Osteocyte (in vitro differentiated cells): ENCODE results near the gene AKAP13. TPM values are rescaled to one million over a fixed set of nuclear protein-coding genes. Genes with fewer than 3 reads are reported as not detected.

Source experiments
- DNase-seq: peaks from one replicate; pipeline ENCODE4 v3.0.0; 2021; ENCODE audit warnings: mixed read lengths; ENCODE audit not compliant: unreplicated experiment; ENCODE audit errors: extremely low spot score
- H3K27ac Mint-ChIP-seq: one replicate; pipeline ENCODE4 v1.8.0; 2021; ENCODE audit warnings: mild to moderate bottlenecking, mixed read lengths; ENCODE audit not compliant: unreplicated experiment
- H3K27me3 Mint-ChIP-seq: one replicate; pipeline ENCODE4 v1.8.0; 2021; ENCODE audit warnings: mixed read lengths; ENCODE audit not compliant: unreplicated experiment
- H3K36me3 Mint-ChIP-seq: one replicate; pipeline ENCODE4 v1.8.0; 2021; ENCODE audit warnings: mixed read lengths; ENCODE audit not compliant: unreplicated experiment
- H3K4me1 Mint-ChIP-seq: one replicate; pipeline ENCODE4 v1.8.0; 2021; ENCODE audit warnings: mixed read lengths; ENCODE audit not compliant: unreplicated experiment
- H3K4me3 Mint-ChIP-seq: one replicate; pipeline ENCODE4 v1.8.0; 2021; ENCODE audit warnings: mild to moderate bottlenecking, moderate library complexity, mixed read lengths; ENCODE audit not compliant: unreplicated experiment
- H3K9me3 Mint-ChIP-seq: one replicate; pipeline ENCODE4 v1.8.0; 2021; ENCODE audit warnings: mixed read lengths; ENCODE audit not compliant: unreplicated experiment
- total RNA-seq: library from RNA; stranded (reverse); gene quantifications from 2 replicates; pipeline ENCODE4 v1.2.1, GENCODE V29; 2021
- TF ChIP-seq, protein P1 (sequence below): fragments of 200-600 bp; sonication (generic); IDR thresholded peaks from 2 replicates; pipeline ENCODE4 v1.5.0; 2021; ENCODE audit warnings: antibody characterized with exemption, mild to moderate bottlenecking, moderate library complexity

Gene AKAP13
- total RNA-seq, 1 donor from 2014 or later: 146 TPM

DNA sequence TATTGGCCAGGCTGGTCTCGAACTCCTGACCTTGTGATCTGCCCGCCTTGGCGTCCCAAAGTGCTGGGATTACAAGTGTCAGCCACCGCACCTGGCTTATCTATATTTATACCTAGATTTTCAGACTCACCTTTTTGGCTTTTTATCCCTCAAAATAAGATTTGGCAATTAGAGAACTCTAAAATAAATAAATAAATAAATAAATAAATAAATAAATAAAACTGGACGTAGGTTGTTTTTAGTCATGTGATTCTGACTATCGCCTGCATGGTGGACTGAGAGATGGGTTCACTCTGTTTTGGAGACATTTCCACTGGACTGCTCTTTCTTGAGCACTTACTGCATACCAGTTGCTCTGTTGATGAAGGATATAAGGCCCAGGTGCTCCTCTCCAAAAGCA is 46.2 kb upstream of the AKAP13 start:
- Mint-ChIP-seq H3K27me3 (no peaks in the 10 kb centered on the region), H3K27ac (peak overlapping the region; percentile 98), H3K4me3 (no peak overlapping the region), H3K4me1 (peaks cover 72% of the 10 kb centered on the region), H3K36me3 (no peaks in the 10 kb centered on the region), H3K9me3 (peaks cover 4% of the 10 kb centered on the region)
- DNase-seq: no peak
- TF ChIP-seq, protein P1, sequence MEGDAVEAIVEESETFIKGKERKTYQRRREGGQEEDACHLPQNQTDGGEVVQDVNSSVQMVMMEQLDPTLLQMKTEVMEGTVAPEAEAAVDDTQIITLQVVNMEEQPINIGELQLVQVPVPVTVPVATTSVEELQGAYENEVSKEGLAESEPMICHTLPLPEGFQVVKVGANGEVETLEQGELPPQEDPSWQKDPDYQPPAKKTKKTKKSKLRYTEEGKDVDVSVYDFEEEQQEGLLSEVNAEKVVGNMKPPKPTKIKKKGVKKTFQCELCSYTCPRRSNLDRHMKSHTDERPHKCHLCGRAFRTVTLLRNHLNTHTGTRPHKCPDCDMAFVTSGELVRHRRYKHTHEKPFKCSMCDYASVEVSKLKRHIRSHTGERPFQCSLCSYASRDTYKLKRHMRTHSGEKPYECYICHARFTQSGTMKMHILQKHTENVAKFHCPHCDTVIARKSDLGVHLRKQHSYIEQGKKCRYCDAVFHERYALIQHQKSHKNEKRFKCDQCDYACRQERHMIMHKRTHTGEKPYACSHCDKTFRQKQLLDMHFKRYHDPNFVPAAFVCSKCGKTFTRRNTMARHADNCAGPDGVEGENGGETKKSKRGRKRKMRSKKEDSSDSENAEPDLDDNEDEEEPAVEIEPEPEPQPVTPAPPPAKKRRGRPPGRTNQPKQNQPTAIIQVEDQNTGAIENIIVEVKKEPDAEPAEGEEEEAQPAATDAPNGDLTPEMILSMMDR: no peak

DNA sequence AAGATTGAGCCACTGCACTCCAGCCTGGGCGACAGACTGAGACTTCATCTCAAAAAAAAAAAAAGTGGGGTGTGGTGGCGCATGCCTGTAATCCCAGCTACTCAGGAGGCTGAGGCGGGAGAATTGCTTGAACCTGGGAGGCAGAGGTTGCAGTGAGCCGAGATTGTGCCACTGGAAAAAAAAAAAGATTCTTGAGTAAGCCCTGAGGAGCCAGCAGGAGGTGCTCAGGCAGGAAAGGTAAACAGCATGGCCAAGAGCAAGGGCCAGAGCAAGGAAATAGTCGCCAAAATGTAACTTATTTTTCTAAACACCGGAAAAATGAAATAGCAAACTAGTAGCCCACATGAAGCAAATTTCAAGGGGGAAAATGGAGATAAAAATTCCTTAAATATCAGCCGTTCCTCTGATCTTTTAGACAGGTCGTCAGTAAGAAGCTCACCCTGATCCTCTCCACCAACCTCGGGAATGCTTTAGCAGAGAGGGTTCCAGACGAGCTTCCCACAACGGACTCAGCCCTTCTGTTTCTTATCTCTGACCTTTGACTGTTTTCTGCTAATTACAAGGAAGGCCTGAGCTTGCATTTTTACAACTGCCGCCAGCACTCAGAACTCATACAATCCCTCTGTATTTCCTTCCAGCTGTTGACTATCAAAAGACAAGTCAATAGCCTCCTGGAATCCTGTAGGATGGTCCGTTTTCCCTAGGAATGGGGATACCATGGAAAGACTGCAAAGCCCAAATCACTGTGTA is 45.0 kb upstream of the AKAP13 start:
- Mint-ChIP-seq H3K36me3 (no peaks in the 10 kb centered on the region), H3K27ac (no peak overlapping the region), H3K4me1 (peaks cover 63% of the 10 kb centered on the region), H3K27me3 (no peaks in the 10 kb centered on the region), H3K9me3 (peaks cover 4% of the 10 kb centered on the region), H3K4me3 (no peak overlapping the region)
- TF ChIP-seq, protein P1: no peak
- no peak for DNase-seq

DNA sequence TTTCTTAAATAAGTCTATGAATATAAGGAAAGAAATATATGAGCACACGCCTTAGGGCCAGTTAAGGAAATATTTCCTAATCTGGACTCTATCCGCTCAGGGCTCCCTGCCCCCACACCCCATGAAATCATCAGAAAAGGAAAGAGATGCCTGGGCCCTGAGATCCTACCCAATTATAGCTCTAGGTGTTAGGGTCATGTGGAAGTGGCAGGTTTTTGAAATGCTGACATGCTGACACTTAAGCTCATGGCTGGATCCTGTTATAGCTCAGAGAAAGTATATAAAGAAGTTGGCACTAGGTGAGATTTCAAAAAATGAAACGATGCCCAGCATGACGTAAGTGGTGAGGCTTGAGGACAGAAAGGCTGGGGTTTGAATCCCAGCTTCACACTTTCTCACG is 43.5 kb upstream of the AKAP13 start:
- Mint-ChIP-seq H3K9me3 (peaks cover 4% of the 10 kb centered on the region), H3K27ac (peak overlapping the region; percentile 38), H3K4me1 (peaks cover 57% of the 10 kb centered on the region), H3K27me3 (no peaks in the 10 kb centered on the region), H3K4me3 (no peak overlapping the region), H3K36me3 (no peaks in the 10 kb centered on the region)
- no peak for DNase-seq
- TF ChIP-seq, protein P1: no peak

DNA sequence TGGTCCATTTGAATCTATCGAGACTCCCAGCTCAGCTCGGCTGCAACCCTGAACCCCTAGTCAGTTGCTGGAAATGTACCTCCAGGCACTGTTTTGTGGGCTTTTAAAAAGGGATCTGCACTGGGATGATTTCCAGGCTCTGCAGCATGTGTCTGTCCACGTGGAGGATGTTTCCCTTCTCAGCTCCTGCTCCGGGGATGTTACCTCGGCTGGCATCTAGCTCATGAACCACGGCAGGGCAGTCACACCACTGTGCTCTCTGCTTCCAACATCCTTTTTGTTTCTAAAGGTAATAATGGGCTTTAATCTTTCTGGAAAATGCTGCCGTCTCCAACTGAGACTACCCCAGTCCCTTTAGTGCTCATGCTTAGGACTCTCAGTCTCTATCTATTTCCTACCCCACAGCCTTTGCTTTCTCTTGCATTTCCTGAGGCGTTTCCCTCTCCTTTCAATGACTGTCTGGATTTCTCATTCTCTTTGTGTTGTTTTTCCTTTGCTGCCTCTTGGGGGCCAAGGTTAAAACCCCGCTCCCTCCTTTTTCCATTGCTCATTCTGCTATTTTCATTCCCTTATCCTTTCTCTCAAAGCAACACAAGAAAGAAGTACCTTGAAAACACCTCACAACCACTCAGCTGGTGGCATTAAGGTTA is 42.9 kb upstream of the AKAP13 start:
- Mint-ChIP-seq H3K9me3 (peaks cover 4% of the 10 kb centered on the region), H3K4me3 (peak overlapping the region; percentile 23), H3K27me3 (no peaks in the 10 kb centered on the region), H3K4me1 (peaks cover 50% of the 10 kb centered on the region), H3K36me3 (no peaks in the 10 kb centered on the region), H3K27ac (peak overlapping the region; percentile 77)
- DNase-seq: no peak
- TF ChIP-seq, protein P1: no peak

DNA sequence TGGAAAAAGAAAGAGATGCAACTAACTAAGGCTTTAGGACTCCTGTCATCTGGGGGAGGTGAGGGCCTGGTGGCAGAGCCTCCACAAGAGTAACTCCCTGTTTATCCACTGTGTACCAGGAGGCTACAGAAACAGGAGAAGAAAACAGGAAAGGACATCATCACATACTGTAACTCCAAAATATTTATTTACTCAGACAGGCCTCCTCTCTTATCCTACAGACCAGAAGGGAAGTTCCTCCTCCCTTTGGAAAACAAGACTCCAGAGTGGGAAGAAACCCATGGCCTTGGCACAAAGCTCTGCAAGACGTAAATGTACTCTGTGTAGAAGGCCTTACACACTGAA is 40.1 kb upstream of the AKAP13 start:
- no peaks in the 10 kb centered on the region for H3K27me3 Mint-ChIP-seq
- H3K4me3 Mint-ChIP-seq: no peak overlapping the region
- TF ChIP-seq, protein P1: no peak
- peaks cover 47% of the 10 kb centered on the region for H3K4me1 Mint-ChIP-seq
- no peak for DNase-seq
- no peaks in the 10 kb centered on the region for H3K36me3 Mint-ChIP-seq
- H3K27ac Mint-ChIP-seq: peak overlapping the region; percentile 50
- no peaks in the 10 kb centered on the region for H3K9me3 Mint-ChIP-seq
